ENCODE results near the gene NDFIP1. TPM values are rescaled to one million over a fixed set of nuclear protein-coding genes. Genes with fewer than 3 reads are reported as not detected.

NDFIP1 gene
- total RNA-seq, 1 experiment from 2014 or later, result 42.6 TPM

- DNase-seq (ENCODE audit: low spot score), result no peak
These were observed 81.2 kb downstream of the NDFIP1 start for GRCh38 chr5:142189813-142190212.

- no peak for DNase-seq (ENCODE audit: low spot score)
These were observed 83.2 kb downstream of the NDFIP1 start for GRCh38 chr5:142191776-142192175.

- DNase-seq (ENCODE audit: low spot score), result no peak
These were observed 83.9 kb downstream of the NDFIP1 start for GRCh38 chr5:142192286-142193113.

- no peak for DNase-seq (ENCODE audit: low spot score)
These were observed 84.5 kb downstream of the NDFIP1 start for GRCh38 chr5:142193114-142193428.

- no peak for DNase-seq (ENCODE audit: low spot score)
These were observed 88.5 kb downstream of the NDFIP1 start for GRCh38 chr5:142197098-142197497.

GRCh38 chr5:142197781-142198180, 89.2 kb downstream of the NDFIP1 start:
- no peak for DNase-seq (ENCODE audit: low spot score)

- no peak for DNase-seq (ENCODE audit: low spot score)
These were observed 90.8 kb downstream of the NDFIP1 start for GRCh38 chr5:142199388-142199787.

GRCh38 chr5:142200387-142200786, 91.8 kb downstream of the NDFIP1 start:
- no peak for DNase-seq (ENCODE audit: low spot score)

GRCh38 chr5:142201471-142201887, 92.9 kb downstream of the NDFIP1 start:
- peak; percentile 31 for DNase-seq (ENCODE audit: low spot score)

GRCh38 chr5:142202282-142202681, 93.7 kb downstream of the NDFIP1 start:
- DNase-seq (ENCODE audit: low spot score), result no peak

Other genes with a start within 250 kb of the NDFIP1 start
- 1.2 and 6.6 TPM in 2 replicates for gene PCDH1, start 230.4 kb upstream of the NDFIP1 start, total RNA-seq (2014; rRNA removed; shearing (Covaris generic))
- gene DELE1, start 184.9 kb upstream of the NDFIP1 start, total RNA-seq (2014; rRNA removed; shearing (Covaris generic)), result 37.3 and 57.4 TPM in 2 replicates
- not detected in 2 replicates for gene PCDH12, start 150.6 kb upstream of the NDFIP1 start, total RNA-seq (2014; rRNA removed; shearing (Covaris generic))
- gene RNF14, start 139.7 kb upstream of the NDFIP1 start, total RNA-seq (2014; rRNA removed; shearing (Covaris generic)), result 60.5 and 75.9 TPM in 2 replicates
- gene GNPDA1, start 95.8 kb upstream of the NDFIP1 start, total RNA-seq (2014; rRNA removed; shearing (Covaris generic)), result 79.5 and 119 TPM in 2 replicates
- gene SPRY4, start 216.2 kb downstream of the NDFIP1 start, total RNA-seq (2014; rRNA removed; shearing (Covaris generic)), result 3.9 and 6.4 TPM in 2 replicates